Measurements from ENCODE around the gene INPP5A. TPM values are rescaled to one million over a fixed set of nuclear protein-coding genes. Genes with fewer than 3 reads are reported as not detected.

INPP5A gene
- total RNA-seq, 1 experiment from 2014 or later = 12.3 TPM

DNA sequence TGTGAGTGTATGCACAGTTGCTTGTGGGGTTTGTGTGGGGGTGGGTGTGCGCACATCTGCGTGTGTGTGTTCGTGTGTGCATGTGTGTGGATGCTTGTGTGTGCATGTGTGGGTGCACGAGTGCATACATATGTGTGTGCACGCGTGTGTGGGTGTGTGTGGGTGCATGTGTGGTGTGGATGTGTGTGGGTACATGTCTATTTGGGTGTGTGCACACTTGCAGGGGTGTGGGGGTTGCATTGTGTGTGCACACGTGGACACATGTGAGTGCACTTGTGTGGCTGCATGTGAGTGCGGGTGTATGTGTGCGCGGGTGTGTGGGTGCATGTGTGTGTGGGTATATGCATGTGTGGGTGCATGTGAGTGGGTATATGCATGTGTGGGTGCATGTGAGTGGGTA is 174.7 kb downstream of the INPP5A start:
- H3K27ac ChIP-seq (ENCODE audit: low read depth, low read length) = no peak overlapping the region
- DNase-seq (ENCODE audit: low read depth, low spot score) (no peak), ATAC-seq (no peak)
- H3K4me2 ChIP-seq (ENCODE audit: low read length) = no peak overlapping the region
- H3K4me3 ChIP-seq (replicated peaks in 1 of 2; ENCODE audit: low read depth in 1 of 2, low read length in 2 of 2) = no peak overlapping the region
- RAD21 ChIA-PET (ENCODE audit: low non-redundant PET in 1 of 2, low total read pairs in 2 of 2, uncharacterized antibody in 2 of 2, unreplicated experiment in 2 of 2) = no interaction called here
- no peaks in the 10 kb centered on the region for H4K20me1 ChIP-seq (ENCODE audit: insufficient read depth)
- H3K27me3 ChIP-seq (ENCODE audit: insufficient read depth, low read length) = no peaks in the 10 kb centered on the region
- no peaks in the 10 kb centered on the region for H3K9me2 ChIP-seq (ENCODE audit: insufficient read depth)
- H3K36me3 ChIP-seq (ENCODE audit: control insufficient read depth in 1 of 2, insufficient read depth in 2 of 2, low read length in 2 of 2) = no peaks in the 10 kb centered on the region
- no peaks in the 10 kb centered on the region for H3K9me3 ChIP-seq (ENCODE audit: control insufficient read depth in 1 of 2, insufficient read depth in 1 of 2, low read depth in 1 of 2, low read length in 2 of 2)
- BruUV-seq (replicated peaks) = no TSS peak
- no peaks in the 10 kb centered on the region for H3K4me1 ChIP-seq (ENCODE audit: control insufficient read depth in 1 of 2, insufficient read depth in 2 of 2, low read length in 2 of 2)
- intact Hi-C loops (cut with micrococcal nuclease) = no loop called here
- TF ChIP-seq CBX3 (IDR thresholded peaks at IDR 0.05; ENCODE audit: low read depth) (no peak), EZH2 (IDR thresholded peaks at IDR 0.05) (no peak), TCF7L2 (IDR thresholded peaks at IDR 0.05; ENCODE audit: borderline replicate concordance, extremely low read depth, insufficient read depth, insufficient read length) (no peak), FOSL1 (IDR thresholded peaks at IDR 0.05; ENCODE audit: low read depth) (no peak), SIN3A (IDR thresholded peaks at IDR 0.05; ENCODE audit: low read depth) (no peak), CEBPB (IDR thresholded peaks at IDR 0.05; ENCODE audit: low read depth) (no peak), ZNF274 (IDR thresholded peaks at IDR 0.05; ENCODE audit: low read depth, low read length) (no peak), EGR1 (IDR thresholded peaks at IDR 0.05; ENCODE audit: low read depth) (no peak), ELF1 (IDR thresholded peaks at IDR 0.05; ENCODE audit: borderline replicate concordance, low read depth) (no peak), SRF (IDR thresholded peaks at IDR 0.05; ENCODE audit: low read depth) (no peak), JUND (IDR thresholded peaks at IDR 0.05) (no peak)
- TF ChIP-seq, protein P1, sequence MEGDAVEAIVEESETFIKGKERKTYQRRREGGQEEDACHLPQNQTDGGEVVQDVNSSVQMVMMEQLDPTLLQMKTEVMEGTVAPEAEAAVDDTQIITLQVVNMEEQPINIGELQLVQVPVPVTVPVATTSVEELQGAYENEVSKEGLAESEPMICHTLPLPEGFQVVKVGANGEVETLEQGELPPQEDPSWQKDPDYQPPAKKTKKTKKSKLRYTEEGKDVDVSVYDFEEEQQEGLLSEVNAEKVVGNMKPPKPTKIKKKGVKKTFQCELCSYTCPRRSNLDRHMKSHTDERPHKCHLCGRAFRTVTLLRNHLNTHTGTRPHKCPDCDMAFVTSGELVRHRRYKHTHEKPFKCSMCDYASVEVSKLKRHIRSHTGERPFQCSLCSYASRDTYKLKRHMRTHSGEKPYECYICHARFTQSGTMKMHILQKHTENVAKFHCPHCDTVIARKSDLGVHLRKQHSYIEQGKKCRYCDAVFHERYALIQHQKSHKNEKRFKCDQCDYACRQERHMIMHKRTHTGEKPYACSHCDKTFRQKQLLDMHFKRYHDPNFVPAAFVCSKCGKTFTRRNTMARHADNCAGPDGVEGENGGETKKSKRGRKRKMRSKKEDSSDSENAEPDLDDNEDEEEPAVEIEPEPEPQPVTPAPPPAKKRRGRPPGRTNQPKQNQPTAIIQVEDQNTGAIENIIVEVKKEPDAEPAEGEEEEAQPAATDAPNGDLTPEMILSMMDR (IDR thresholded peaks at IDR 0.05 in 2 of 3, conservative IDR thresholded peaks at IDR 0.05 in 1 of 3; ENCODE audit: borderline replicate concordance in 1 of 3, insufficient read depth in 1 of 3, low read depth in 2 of 3, low read length in 2 of 3) = no peak
- TF ChIP-seq, protein P2, sequence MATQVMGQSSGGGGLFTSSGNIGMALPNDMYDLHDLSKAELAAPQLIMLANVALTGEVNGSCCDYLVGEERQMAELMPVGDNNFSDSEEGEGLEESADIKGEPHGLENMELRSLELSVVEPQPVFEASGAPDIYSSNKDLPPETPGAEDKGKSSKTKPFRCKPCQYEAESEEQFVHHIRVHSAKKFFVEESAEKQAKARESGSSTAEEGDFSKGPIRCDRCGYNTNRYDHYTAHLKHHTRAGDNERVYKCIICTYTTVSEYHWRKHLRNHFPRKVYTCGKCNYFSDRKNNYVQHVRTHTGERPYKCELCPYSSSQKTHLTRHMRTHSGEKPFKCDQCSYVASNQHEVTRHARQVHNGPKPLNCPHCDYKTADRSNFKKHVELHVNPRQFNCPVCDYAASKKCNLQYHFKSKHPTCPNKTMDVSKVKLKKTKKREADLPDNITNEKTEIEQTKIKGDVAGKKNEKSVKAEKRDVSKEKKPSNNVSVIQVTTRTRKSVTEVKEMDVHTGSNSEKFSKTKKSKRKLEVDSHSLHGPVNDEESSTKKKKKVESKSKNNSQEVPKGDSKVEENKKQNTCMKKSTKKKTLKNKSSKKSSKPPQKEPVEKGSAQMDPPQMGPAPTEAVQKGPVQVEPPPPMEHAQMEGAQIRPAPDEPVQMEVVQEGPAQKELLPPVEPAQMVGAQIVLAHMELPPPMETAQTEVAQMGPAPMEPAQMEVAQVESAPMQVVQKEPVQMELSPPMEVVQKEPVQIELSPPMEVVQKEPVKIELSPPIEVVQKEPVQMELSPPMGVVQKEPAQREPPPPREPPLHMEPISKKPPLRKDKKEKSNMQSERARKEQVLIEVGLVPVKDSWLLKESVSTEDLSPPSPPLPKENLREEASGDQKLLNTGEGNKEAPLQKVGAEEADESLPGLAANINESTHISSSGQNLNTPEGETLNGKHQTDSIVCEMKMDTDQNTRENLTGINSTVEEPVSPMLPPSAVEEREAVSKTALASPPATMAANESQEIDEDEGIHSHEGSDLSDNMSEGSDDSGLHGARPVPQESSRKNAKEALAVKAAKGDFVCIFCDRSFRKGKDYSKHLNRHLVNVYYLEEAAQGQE (IDR thresholded peaks at IDR 0.05; ENCODE audit: low read depth) = no peak
- TF ChIP-seq, protein P3, sequence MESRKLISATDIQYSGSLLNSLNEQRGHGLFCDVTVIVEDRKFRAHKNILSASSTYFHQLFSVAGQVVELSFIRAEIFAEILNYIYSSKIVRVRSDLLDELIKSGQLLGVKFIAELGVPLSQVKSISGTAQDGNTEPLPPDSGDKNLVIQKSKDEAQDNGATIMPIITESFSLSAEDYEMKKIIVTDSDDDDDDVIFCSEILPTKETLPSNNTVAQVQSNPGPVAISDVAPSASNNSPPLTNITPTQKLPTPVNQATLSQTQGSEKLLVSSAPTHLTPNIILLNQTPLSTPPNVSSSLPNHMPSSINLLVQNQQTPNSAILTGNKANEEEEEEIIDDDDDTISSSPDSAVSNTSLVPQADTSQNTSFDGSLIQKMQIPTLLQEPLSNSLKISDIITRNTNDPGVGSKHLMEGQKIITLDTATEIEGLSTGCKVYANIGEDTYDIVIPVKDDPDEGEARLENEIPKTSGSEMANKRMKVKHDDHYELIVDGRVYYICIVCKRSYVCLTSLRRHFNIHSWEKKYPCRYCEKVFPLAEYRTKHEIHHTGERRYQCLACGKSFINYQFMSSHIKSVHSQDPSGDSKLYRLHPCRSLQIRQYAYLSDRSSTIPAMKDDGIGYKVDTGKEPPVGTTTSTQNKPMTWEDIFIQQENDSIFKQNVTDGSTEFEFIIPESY (IDR thresholded peaks at IDR 0.05; ENCODE audit: extremely low read depth, insufficient replicate concordance, low read length) = no peak
- CTCF ChIA-PET = no interaction called here
- H2AFZ ChIP-seq (ENCODE audit: low read depth, low read length, poor library complexity, severe bottlenecking) = no peak overlapping the region
- H3K79me2 ChIP-seq (ENCODE audit: insufficient read depth, low read length) = no peaks in the 10 kb centered on the region
- no peak overlapping the region for H3K9ac ChIP-seq (ENCODE audit: low read length)
- POLR2A ChIA-PET = no interaction called here
